DOHH2 (cell line): Measurements from ENCODE around the gene FHL1.

Source experiments
- H3F3A ChIP-seq: fragments of 200-600 bp; sonication (generic), shearing (Covaris generic); 2 replicates; pipeline ENCODE4 v1.6.0; 2016; ENCODE audit warnings: antibody characterized with exemption, mild to moderate bottlenecking; ENCODE audit not compliant: control insufficient read depth, insufficient read depth
- H3K27ac ChIP-seq: fragments of 200-600 bp; sonication (generic); 2 replicates; pipeline ENCODE4 v1.5.1; 2014; ENCODE audit warnings: low read depth, mild to moderate bottlenecking, low read length, moderate library complexity
- H3K27me3 ChIP-seq: fragments of 200-600 bp; sonication (generic); 2 replicates; pipeline ENCODE4 v1.6.1; 2014; ENCODE audit warnings: mild to moderate bottlenecking, low read length, mixed read lengths; ENCODE audit not compliant: control insufficient read depth
- H3K36me3 ChIP-seq: fragments of 200-600 bp; sonication (generic); 2 replicates; pipeline ENCODE4 v1.6.1; 2014; ENCODE audit warnings: mild to moderate bottlenecking, low read length, moderate library complexity, mixed read lengths; ENCODE audit not compliant: control insufficient read depth
- H3K4me1 ChIP-seq: fragments of 200-600 bp; sonication (generic); 2 replicates; pipeline ENCODE4 v1.6.1; 2014; ENCODE audit warnings: mild to moderate bottlenecking, low read length, mixed read lengths; ENCODE audit not compliant: control insufficient read depth
- H3K4me2 ChIP-seq: fragments of 200-600 bp; sonication (generic); 2 replicates; pipeline ENCODE4 v1.6.0; 2014; ENCODE audit warnings: mild to moderate bottlenecking, low read length, moderate library complexity
- H3K4me3 ChIP-seq: fragments of 200-600 bp; sonication (generic); 2 replicates; pipeline ENCODE4 v1.5.1; 2014; ENCODE audit warnings: mild to moderate bottlenecking, low read length, mixed read lengths
- H3K79me2 ChIP-seq: fragments of 200-600 bp; sonication (generic); 2 replicates; pipeline ENCODE4 v1.6.1; 2014; ENCODE audit warnings: mild to moderate bottlenecking, low read length, mixed read lengths; ENCODE audit not compliant: control insufficient read depth
- H3K9me2 ChIP-seq: fragments of 200-600 bp; sonication (generic); replicated peaks from 2 replicates; pipeline ENCODE4 v1.6.1; 2014; ENCODE audit warnings: mild to moderate bottlenecking, low read length, mixed read lengths; ENCODE audit not compliant: control insufficient read depth
- H3K9me3 ChIP-seq: fragments of 200-600 bp; sonication (generic); 2 replicates; pipeline ENCODE4 v1.6.1; 2014; ENCODE audit warnings: antibody characterized with exemption, low read length, mixed read lengths; ENCODE audit not compliant: control insufficient read depth, insufficient read depth
- H4K20me1 ChIP-seq: fragments of 200-600 bp; sonication (generic); 2 replicates; pipeline ENCODE4 v1.6.0; 2014; ENCODE audit warnings: low read depth, mild to moderate bottlenecking, antibody characterized with exemption, low read length, moderate library complexity; ENCODE audit not compliant: control insufficient read depth, insufficient read depth
- CTCF ChIP-seq: fragments of 200-600 bp; sonication (generic); IDR thresholded peaks from one replicate; pipeline ENCODE4 v1.5.1; 2014; ENCODE audit warnings: antibody characterized with exemption, mild to moderate bottlenecking, low read depth, low read length; ENCODE audit not compliant: poor library complexity, severe bottlenecking
- EZH2phosphoT487 ChIP-seq: fragments of 200-600 bp; sonication (generic); IDR thresholded peaks from 2 replicates; pipeline ENCODE4 v1.6.1; 2017; ENCODE audit warnings: borderline replicate concordance, mild to moderate bottlenecking, antibody characterized with exemption, low read length, moderate library complexity, mixed read lengths

The FHL1 gene

GRCh38 chrX:136246201-136246600 lies 98.9 kb downstream of the FHL1 start:
- no peaks in the 10 kb centered on the region for H4K20me1 ChIP-seq
- H3K9me3 ChIP-seq, result no peaks in the 10 kb centered on the region
- peaks cover 6% of the 10 kb centered on the region for H3K27me3 ChIP-seq
- H3K4me3 ChIP-seq, result no peak overlapping the region
- no peaks in the 10 kb centered on the region for H3K36me3 ChIP-seq
- H3K4me2 ChIP-seq, result no peak overlapping the region
- no peak overlapping the region for H3K27ac ChIP-seq
- 0 out of 2 replicates have a peak, but pooled peaks cover 2% of the 10 kb centered on the region for H3K4me1 ChIP-seq
- TF ChIP-seq CTCF (no peak), EZH2phosphoT487 (no peak)
- H3K9me2 ChIP-seq, result no peaks in the 10 kb centered on the region
- H3K79me2 ChIP-seq, result no peaks in the 10 kb centered on the region
- H3F3A ChIP-seq, result no peaks in the 10 kb centered on the region

GRCh38 chrX:136250191-136251040 lies 103.1 kb downstream of the FHL1 start:
- Histone ChIP-seq H3K4me1 (peaks cover 7% of the 10 kb centered on the region; the same call in 1 of the 2 replicates), H3K9me3 (no peaks in the 10 kb centered on the region), H3K9me2 (no peaks in the 10 kb centered on the region), H3K36me3 (no peaks in the 10 kb centered on the region), H3K4me3 (peak overlapping the region; percentile 70), H3K79me2 (no peaks in the 10 kb centered on the region), H3K4me2 (peak overlapping the region; percentile 60), H3F3A (no peaks in the 10 kb centered on the region), H3K27me3 (peaks cover 6% of the 10 kb centered on the region), H3K27ac (no peak overlapping the region), H4K20me1 (no peaks in the 10 kb centered on the region)
- no peak for TF ChIP-seq CTCF
- peak; percentile 55; the same call in 1 of the 2 replicates for TF ChIP-seq EZH2phosphoT487

GRCh38 chrX:136251041-136251991 lies 104.0 kb downstream of the FHL1 start, which contains the start of gene MAP7D3:
TSS of gene MAP7D3 (minus strand) at chrX:136251400. CDS start at chrX:136251358, 42 bp downstream.
- Histone ChIP-seq H3K27ac (no peak within 1 kb of the TSS), H3K4me1 (peaks cover 10% of the 10 kb centered on the region; the same call in 1 of the 2 replicates), H3K79me2 (no peaks in the 10 kb centered on the region), H3K27me3 (peaks cover 6% of the 10 kb centered on the region), H3K9me3 (no peaks in the 10 kb centered on the region), H3K36me3 (no peaks in the 10 kb centered on the region), H3F3A (no peaks in the 10 kb centered on the region), H3K4me3 (peak within 1 kb of the TSS; percentile 70), H3K9me2 (no peaks in the 10 kb centered on the region), H3K4me2 (peak within 1 kb of the TSS; percentile 60), H4K20me1 (no peaks in the 10 kb centered on the region)
- TF ChIP-seq CTCF, result no peak
- no peak for TF ChIP-seq EZH2phosphoT487
